HG03039 (cell line): Measurements from ENCODE around the gene CTSZ.
A peak's percentile ranks its signal among the peaks of the same experiment; 100 is the strongest.
"Not testable (repeated sequence)": the region's sequence is repeated elsewhere in the genome, so short reads cannot be mapped to it uniquely, and the experiment has no call there.

Experiments
- ATAC-seq: cut with Tn5 transposase; IDR thresholded peaks from one replicate; pipeline ENCODE4 v1.9.1; 2021; ENCODE audit warnings: mild to moderate bottlenecking, moderate library complexity; ENCODE audit not compliant: unreplicated experiment

Gene CTSZ

DNA sequence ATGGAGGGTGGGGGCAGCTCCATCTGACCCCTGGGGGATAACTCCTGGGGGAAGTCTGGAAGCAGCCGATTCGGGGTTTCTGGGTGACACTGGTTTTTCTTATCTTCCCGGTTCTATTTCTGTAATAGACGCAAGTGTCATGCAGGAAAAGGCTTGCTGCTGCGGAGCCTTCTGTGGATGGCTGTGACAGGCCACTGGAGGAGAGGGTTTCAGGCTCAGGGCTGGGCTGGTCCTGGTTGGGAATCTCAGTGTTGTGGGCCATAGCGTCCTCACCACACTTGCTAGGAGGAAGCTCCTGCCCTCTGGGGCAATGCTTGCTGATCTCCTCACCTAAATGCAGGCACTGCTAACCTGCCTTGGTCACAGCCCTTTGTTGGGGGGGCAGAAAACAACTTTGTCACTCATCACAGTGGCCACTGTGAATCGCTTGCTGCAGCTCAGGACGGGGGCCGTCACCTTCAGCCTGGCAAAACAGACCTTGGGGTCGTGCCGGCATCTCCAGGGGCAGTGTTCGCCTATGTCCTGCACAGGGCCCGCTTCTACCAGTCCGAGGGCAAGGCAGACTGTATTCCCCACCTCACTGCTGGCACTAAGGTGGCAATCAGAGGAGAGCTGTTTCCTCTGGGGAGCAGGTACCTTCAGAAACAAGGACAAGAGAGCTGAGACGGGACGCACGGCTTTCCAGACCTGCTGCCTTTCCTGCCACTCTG lies 7.8 kb upstream of the CTSZ start:
- ATAC-seq, result no peak

DNA sequence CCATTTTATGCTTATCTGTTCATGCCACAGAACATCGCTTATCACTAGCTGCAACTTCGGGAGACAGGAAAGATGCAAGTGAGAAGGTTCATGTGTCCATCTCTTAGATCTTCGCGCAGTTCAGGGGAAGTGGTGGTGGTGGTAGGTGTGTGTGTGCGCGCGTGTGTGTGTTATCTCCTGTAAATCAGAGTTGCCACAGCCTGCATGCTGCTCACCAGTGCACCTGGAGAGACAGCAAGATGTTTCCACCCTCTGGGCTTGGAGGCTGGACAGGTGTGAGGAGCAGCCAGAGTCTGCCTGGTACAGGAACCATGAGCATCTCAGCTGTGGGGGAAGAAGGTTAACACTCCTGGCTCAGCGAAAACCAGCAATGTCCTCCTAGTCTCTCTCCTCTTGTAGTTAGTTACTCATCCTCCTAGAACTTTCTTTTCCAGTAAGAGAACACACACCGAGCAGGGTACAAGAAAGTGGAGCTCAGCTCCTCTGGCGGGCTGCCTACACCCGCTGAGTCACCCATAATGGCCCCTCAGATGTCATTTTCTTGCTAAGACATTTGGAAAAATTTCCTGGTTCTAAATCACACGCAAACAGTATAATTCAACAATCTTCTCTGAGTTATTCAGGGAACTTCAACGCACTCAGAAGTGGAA lies 7.0 kb upstream of the CTSZ start:
- ATAC-seq, result no peak

DNA sequence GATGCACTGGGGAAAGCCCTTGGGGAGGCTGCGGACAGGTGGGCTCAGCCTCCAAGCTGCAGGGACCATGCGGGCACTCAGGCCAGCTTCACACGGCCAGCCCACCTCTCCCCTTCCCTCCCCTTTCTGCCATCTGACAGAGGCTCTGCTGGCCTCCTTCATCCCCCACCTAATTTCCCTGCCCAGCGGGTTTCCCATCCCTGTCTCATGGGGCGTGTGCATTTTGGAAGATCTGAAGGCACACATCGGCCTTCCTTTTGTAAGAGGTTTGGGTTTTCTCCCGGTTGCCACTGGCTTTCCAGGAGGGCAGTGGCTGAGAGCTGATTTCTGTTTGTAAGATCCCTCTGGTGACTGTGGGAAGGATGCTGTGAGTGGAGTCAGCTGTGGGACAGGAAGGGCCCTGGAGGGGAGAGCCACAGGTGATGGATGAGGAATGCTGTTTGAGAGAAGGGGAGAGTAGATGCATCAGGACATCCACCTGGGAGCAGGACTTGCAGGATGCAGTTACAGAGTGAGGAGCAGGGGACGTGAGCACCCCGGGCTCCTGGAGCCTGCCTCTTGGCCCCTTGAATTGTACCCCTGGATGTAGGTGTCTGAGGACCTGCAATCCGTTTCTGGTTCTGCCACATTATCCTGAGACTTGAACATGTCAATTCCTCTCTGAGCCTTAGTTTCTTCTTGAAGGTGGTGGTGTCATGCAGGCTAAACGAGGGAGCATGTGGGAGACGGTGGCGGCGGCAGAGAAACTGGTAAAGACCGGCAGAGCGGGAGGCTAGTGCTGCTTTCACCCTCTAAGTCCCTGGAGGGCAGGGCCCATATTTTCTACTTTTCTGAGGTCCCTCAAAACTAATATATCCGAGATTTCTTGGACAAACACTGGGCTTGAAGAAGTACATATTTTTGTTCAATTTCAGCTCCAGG lies 6.2 kb upstream of the CTSZ start:
- ATAC-seq, result no peak

DNA sequence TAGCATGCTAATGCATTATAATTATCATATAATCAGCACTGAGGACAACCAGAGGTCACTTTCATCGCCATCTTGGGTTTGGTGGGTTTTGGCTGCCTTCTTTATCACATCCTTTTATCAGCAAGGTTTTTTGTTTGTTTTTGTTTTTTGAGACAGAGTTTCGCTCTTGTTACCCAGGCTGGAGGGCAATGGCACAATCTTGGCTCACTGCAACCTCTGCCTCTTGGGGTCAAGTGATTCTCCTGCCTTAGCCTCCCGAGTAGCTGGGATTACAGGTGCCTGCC lies 4.8 kb upstream of the CTSZ start:
- not testable (repeated sequence) for ATAC-seq

DNA sequence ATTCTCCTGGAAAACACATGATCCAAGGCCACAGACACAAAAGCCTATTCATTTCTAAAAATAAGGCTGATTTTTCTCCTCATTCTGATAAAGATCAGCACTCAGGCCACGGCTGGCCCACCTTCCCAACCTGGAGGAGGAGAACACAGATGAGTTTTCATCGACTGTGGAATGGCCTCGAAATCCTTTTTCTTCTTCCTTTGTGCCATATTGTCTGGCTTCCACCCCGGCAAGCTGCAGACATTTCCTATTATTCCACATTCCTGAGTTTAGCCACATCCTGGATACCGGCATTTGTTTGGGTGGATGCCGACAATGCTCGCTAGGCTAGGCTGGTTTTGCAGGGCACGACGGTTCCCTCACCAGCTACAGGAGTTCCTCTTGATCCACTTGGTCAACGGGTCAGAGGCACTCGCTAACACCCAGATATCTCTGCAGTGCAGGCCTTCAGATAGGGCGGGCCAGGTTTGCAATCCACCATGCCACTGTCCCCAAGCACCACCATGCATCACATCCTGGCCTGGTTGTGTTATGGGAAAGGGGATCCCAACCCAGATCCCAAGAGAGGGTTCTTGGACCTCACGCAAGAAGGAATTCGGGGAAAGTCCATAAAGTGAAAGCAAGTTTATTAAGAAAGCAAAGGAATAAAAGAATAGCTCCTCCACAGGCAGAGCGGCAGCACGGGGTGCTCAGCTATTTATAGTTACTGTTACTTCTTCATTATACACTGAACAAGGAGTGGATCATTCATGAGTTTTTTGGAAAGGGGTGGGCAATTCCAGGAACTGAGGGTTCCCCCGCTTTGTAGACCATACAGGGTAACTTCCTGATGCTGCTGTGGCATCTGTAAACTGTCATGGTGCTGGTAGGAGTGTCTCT lies 4.2 kb upstream of the CTSZ start:
- ATAC-seq, result no peak

DNA sequence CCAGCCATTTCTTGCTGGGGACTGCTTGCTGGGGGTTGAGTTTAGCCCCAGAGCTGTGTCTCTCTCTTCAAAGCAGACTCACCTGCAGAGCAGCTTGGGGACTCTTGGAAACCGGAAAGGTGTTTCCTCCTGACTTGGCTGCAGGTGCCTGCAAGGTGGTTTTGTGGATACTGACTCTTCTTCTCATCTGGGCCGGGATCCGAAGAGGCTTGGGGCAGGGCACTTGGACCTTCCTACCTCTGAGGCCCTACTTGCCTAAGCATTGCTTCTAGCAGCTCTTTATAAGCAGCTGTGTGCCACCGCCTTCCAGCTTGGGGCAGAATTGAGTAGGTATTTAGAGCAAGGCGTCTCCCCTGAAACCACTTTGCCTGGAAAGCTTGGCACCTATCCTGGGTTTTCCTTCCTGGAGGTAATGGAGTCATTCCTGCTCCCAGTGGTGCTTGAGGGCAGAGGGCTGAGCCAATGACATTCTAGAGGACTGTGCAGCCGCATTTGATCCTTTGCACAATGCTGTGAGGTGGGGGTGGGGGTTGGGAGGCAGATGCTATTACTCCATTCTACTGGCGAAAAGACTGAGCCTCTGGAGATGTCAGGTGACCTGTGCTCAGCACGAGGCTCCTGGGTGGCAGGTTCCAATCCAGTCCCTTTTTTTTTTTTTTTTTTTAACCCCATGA lies 3.4 kb upstream of the CTSZ start:
- ATAC-seq, result no peak

DNA sequence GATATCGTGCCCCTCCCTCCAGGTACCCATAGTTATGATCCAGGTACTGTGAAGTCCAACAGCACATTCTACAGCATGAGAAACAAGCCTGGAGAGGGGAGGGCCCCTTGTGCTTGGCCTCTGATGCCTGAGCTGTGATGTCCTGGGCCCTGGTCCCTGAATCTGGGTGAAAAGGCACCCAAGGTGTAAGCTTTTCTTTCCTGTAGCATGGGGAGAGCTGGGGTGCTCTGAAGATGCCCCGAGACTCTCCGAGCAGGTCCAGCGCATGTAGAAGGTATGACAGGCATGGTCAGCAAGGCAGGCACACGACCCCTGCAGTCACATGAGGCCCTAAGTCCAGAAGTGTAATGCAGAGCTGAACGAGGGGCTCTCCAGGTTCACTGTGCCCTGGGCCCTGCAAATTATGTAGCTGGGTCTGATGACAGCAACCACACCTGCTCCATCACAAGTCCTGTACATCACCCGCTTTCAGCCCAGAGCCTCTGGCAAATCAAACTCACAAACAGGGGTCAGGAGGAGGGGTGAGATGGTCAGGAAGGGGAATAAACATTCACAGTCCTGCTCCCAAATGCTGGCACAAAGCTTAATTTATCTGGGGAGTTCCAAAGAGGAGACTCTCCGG lies 1.8 kb upstream of the CTSZ start:
- no peak for ATAC-seq

DNA sequence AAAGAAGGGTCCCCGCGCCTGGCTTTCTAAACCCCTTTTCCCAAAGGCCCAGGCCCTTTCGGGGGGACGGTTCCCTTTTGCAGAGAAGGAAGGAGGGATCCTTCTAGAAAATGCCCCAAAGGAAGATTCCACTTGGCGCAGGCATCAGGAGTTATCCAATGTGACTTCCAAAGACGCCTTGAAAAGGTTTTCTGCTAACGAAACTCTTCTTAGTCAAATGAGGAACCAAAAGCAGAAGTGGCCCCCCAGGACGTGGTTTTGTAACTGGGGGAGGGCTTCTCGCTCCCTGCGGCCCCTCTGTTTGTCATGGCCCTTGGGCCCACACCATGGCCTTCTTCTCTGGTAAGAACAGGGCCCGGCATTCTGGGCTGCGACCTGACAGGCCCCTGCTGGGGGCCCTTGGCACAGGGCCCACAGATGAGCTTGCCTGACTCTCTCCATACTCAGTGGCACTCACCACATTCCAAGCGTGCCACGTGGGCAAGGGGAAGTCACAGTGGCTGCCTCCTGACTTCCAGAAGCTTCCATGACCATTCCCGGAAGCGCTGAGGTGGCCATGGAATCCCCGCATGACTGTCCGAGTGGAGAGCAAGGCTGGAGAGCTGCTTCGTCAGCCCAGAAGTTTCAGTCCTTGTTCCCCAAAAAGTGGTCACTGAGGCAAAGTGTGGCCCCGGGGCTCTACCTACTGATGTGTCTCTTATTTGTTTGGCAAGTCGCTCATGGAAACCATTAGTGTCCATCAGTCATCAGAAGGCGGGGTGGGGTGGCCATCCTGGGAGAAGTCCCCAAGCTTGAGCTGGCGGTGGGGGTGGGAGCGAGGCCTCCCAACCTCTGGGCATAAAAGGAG lies 834 bp upstream of the CTSZ start:
- peak; percentile 30 for ATAC-seq

DNA sequence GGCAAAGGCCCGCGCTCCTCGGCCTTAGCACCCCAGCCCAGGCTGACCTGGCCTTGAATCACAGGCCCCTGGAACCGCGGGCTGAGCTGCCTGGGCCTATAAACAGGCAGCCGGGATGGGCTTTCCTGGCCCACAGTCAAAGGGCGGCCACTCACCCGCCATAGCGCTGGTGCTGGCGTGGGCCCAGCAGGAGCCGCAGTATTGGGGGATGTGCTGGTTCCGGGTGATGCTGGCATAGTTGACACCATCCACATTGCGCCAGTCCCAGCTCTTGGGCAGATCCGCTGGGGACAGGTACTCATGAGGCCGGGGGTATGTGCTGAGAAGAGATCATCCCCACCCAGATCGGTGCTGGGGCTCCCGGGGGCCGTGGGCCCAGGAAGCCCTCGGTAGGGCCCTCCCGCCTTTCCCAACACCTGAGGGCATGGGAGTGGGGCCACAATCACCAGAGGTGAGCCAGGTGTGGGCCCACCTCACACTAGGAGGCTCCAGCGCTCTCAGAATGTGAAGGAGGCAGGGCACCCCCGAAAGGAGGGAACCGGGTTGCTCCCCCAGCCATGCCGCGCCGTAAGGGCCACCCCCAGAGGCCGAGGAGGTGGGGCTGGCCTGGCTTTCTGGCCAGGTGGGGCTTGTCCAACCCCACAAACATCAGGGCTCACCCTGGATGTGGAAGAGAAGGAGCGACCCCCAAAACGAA lies 739 bp downstream of the CTSZ start:
- ATAC-seq, result no peak

DNA sequence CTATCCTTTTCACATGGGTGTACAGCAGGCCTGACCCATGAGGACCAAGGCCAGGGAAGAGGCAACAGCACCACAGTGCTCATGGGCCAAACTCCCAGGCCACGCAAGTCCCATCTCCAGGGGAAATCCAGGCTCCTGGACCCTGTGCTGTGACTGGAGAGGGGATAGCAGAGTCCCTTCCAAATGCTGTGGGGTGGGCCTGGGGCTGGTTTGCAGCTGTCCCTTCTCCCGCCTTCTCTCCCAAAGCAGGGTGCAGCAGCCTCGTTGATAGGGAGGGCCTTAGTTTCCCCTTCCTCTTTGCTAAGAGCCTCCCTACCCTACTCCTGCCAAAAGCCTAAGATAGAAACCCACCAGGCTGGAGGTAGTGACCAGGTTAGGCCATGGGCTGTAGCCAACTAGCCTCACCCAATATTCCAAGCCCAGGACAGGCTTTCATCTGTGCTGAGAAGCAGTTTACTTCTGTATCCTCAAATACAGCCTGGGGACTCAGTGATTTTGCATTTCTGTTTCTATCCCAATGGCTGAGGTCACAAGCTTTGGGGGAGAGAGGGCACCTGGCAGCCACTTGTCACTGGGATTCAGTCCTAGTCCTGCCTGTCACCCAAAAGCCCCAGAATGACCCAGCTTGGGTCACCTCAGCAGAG lies 1.4 kb downstream of the CTSZ start:
- no peak for ATAC-seq

DNA sequence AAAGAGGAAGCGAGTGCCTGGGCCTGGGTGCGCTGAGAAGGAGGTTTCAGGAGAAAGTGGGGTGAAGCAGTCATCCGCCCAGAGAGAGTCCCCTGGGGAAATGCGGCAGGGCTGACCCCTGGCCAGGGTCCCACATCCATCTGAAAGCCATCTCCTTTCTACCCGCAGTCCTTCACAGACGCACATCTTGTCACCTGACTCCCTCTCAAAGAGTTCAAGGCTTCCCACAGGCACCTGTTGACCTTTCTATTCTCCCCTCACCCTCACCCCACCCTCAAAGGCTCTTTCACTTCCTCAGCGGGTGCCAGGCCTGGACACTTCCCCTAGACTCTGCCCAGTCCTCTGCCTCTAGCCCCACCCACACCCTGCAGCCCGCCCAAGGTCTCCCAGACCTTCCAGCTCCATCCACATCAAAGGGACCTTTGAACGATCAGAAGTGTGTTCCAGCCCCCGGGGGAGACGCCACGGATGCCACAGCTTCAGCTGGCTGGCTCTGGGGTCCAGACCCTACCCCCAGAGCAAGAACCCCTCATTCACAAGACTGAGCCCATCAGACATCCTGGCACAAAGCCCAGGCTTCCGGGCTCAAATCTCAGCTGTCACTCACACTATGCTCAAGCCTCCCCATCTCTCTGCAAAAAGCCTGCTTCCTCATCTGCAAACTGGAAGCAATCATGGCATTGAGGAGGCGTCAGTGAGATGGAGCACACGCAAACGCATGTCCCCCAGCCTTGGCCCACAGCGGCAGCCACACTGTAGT lies 2.1 kb downstream of the CTSZ start:
- ATAC-seq, result peak; percentile 39

DNA sequence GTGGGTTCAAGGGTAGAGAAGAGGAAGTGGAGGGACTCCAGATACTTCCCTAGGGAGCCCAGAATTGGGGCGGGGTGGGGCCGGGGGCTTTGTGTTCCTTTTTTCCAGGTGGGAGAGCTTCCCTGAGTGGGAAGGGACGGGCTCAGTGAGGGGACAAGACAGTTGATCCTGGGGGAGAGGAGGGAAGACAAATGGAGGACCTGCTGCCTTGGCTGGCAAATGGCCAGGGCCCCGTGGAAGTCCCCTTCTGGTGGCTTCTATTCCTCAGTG lies 2.6 kb downstream of the CTSZ start:
- no peak for ATAC-seq

DNA sequence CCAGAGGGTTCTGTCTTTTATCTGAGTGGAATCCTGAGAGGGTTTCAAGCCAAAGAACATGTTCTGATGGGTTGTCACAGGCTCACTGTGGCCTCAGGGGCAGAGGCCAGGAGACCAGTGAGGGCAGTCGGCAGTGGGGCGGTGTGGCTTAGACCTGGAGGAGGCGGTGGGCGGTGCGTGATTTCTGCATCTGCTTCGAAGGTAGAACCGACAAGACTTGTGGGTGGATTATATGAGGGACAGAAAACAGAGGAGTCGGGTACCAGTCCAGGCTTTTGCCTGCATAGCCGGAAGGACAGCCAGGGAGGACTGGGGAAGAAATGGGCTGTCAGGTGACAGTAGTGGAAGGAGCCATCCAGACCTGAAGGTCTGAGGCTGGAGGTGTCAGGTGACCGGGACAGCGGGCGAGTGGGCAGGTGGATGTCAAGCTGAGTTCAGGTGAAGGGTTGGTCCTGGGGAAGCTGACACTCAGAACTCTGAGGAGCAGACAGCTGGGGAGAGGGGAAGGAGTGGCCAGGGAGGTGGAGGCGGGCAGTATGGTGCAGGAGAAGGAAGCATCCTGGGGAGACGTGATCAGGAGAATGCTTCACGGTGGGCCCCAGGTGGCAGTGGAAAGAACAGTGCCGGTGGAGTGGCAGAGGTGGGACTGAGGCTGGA lies 3.1 kb downstream of the CTSZ start:
- no peak for ATAC-seq

DNA sequence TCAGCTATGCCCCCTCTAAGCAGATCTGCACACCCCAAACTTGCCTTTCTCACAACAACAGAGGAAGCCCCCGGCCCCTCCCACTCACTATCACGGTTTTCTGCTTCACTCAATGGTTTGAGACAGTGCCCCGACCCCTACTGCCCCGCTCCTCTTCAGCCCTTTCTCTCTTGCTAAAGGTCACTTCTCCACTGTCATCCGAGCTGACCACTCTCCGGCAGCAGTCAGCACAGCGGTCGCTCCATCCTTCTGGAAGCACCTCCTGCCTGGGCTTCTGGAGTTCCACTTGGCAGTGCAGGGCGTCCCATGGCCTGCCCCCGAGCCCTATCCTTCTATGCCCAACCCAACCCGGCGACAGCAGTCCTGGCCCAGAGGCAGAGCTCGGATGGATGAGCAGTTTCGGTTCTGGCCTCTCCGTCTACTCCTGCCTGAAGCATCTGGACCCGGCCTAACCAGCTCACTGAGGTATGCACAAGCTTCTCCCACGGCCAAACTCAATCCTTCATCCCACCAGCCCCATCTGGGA lies 4.1 kb downstream of the CTSZ start:
- ATAC-seq, result no peak

DNA sequence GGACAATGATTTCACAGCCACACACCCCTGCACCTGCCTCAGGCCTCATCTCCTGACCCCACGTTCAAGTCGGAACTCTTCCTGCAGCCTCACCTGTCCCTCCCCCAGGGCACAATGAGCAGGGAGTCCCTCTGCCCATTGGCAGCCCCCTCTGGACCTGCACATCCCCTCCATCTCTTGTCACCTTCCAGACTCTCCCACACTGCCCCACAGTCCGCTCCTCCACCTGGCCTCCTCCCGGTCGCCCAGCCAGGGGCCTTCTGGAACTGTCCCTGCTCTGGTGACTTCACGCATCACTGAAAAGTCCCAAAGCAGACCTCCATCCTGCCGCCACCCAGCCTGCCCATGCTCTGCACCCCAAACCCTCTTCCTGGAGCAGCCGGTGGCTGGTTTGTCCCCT lies 4.7 kb downstream of the CTSZ start:
- no peak for ATAC-seq

DNA sequence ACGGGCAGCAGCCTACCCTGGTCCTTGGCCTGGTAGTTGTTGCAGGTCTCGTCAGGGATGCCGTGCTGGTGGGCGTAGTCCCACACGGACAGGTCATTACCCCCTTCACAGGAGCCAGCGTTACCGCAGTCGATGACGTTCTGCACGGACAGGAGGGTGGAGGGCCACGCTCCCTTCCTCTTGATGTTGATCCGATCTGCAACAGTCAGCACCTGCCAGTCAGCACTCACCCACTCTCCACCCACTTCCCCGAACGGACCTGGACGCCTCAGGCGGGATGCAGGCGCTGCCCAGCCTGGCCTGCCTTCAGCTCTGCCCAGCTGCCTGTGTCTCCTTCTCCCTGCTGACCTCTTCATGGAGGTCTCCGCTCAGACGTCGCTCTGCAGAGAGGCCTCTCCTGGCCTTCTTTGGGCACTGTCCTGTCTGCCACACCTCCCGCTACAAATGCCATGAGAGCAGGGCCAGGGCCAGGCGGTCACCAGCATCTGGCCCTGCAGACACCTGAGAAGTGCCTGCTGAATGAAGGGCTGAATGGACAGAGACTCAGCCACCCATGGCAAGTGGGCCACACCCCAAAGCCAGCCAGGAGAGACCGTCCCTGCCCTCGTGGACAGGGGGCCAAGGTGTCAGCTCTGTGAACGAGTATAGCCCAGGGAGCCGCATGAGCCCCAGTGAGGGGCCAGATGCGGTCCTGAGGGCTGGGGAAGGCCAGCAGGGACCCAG lies 5.4 kb downstream of the CTSZ start:
- no peak for ATAC-seq
